Stimulated activated CD8-positive, alpha-beta memory T cell treated with anti-CD3 and anti-CD28 coated beads, Interleukin-15, amount 100 ng/mL, for 4 hours (primary cell): ENCODE results near the gene FCGR3A.
"Not testable (repeated sequence)": the region's sequence is repeated elsewhere in the genome, so short reads cannot be mapped to it uniquely, and the experiment has no call there.

Experiments
- DNase-seq, 2 donors: peaks; one replicate each; pipeline ENCODE4 v3.0.0-alpha.2; 2020; ENCODE audit warnings: low read depth in 2 of 2

The FCGR3A gene

GRCh38 chr1:161556990-161557389 lies 7.4 kb upstream of the FCGR3A start:
- not testable (repeated sequence) for DNase-seq

- DNase-seq = not testable (repeated sequence)
Measured at GRCh38 chr1:161556143-161556542, 6.5 kb upstream of the FCGR3A start.

GRCh38 chr1:161554815-161555417 lies 5.3 kb upstream of the FCGR3A start:
- not testable (repeated sequence) for DNase-seq

GRCh38 chr1:161554340-161554739 lies 4.7 kb upstream of the FCGR3A start:
- DNase-seq = not testable (repeated sequence)

GRCh38 chr1:161553631-161554030 lies 4.0 kb upstream of the FCGR3A start:
- DNase-seq = not testable (repeated sequence)

GRCh38 chr1:161550942-161551341 lies 1.3 kb upstream of the FCGR3A start:
- not testable (repeated sequence) for DNase-seq

- DNase-seq = not testable (repeated sequence)
Measured at GRCh38 chr1:161548749-161549406, 740 bp downstream of the FCGR3A start.

GRCh38 chr1:161547995-161548741 lies 1.4 kb downstream of the FCGR3A start:
- not testable (repeated sequence) for DNase-seq

GRCh38 chr1:161545005-161545731 lies 4.5 kb downstream of the FCGR3A start:
- DNase-seq = not testable (repeated sequence)

GRCh38 chr1:161543125-161543524 lies 6.5 kb downstream of the FCGR3A start:
- not testable (repeated sequence) for DNase-seq

- peak in 1 of 2 donors; percentile 57 for DNase-seq
Measured at GRCh38 chr1:161542091-161542559, 7.5 kb downstream of the FCGR3A start.

GRCh38 chr1:161540570-161540960 lies 9.1 kb downstream of the FCGR3A start:
- DNase-seq = not testable (repeated sequence)

GRCh38 chr1:161539731-161540569 lies 9.7 kb downstream of the FCGR3A start:
- peak; percentile 75 to 91 for DNase-seq

- not testable (repeated sequence) for DNase-seq
Measured at GRCh38 chr1:161538925-161539479, 10.6 kb downstream of the FCGR3A start.

- DNase-seq = not testable (repeated sequence)
Measured at GRCh38 chr1:161537068-161537669, 12.4 kb downstream of the FCGR3A start.

GRCh38 chr1:161532644-161533567 lies 16.7 kb downstream of the FCGR3A start:
- DNase-seq = not testable (repeated sequence)

- DNase-seq = no peak
Measured at GRCh38 chr1:161531986-161532643, 17.5 kb downstream of the FCGR3A start.
